H1 (cell line): ENCODE results near the gene POLRMT.

ENCODE experiments used
- CTCF ChIP-seq, 3 experiments: IDR thresholded peaks; 1 replicate in 2 of 3; 2 replicates in 1 of 3; pipeline versions ENCODE4 v1.5.1 to v1.6.1; 2011; ENCODE audit warnings: low read length in 3 of 3, mild to moderate bottlenecking in 3 of 3, inconsistent platforms in 2 of 3, low read depth in 1 of 3, moderate library complexity in 1 of 3; ENCODE audit not compliant: insufficient read depth in 1 of 3; ENCODE audit errors: control extremely low read depth in 1 of 3
- JUND ChIP-seq: IDR thresholded peaks from 2 replicates; pipeline ENCODE4 v1.6.1; 2011; ENCODE audit warnings: mild to moderate bottlenecking, improper control_type of control experiment, low read length
- MAX ChIP-seq: IDR thresholded peaks from 2 replicates; pipeline ENCODE4 v1.6.1; 2012; ENCODE audit warnings: inconsistent platforms
- TBP ChIP-seq: IDR thresholded peaks from 2 replicates; pipeline ENCODE4 v1.6.1; 2011; ENCODE audit warnings: low read depth, low read length, improper control_type of control experiment

GRCh38 chr19:593055-593454 lies 40.3 kb downstream of the POLRMT start:
- no peak for TF ChIP-seq CTCF (IDR thresholded peaks at IDR 0.05; ENCODE audit: control extremely low read depth in 1 of 3, insufficient read depth in 1 of 3, low read depth in 1 of 3, low read length in 3 of 3)
- no peak for TF ChIP-seq TBP
- TF ChIP-seq MAX: no peak
- TF ChIP-seq JUND: no peak
